Esophagus squamous epithelium (tissue), 5 donors: Measurements from ENCODE around the gene TARS2. TPM values are rescaled to one million over a fixed set of nuclear protein-coding genes. Genes with fewer than 3 reads are reported as not detected.
A peak's percentile ranks its signal among the peaks of the same experiment; 100 is the strongest.

Experiments
- DNase-seq: peaks from one replicate; lab custom pipeline; 2025; lab: John Stamatoyannopoulos, UW
- H3K27ac ChIP-seq, 4 donors: fragments of 200-600 bp; sonication (generic); one replicate each; pipeline ENCODE4 v1.5.1; 2016 to 2019; ENCODE audit warnings: mild to moderate bottlenecking in 1 of 4
- H3K27me3 ChIP-seq, 4 donors: fragments of 200-600 bp; sonication (generic); 1 replicate in 3 of 4; 2 replicates in 1 of 4; pipeline versions ENCODE4 v1.5.1 to v1.6.0; 2017 to 2021; ENCODE audit warnings: antibody characterized with exemption in 1 of 4
- H3K36me3 ChIP-seq, 3 donors: fragments of 200-600 bp; sonication (generic); one replicate each; pipeline ENCODE4 v1.5.1; 2016 to 2019
- H3K4me1 ChIP-seq, 3 donors: fragments of 200-600 bp; sonication (generic); one replicate each; pipeline ENCODE4 v1.5.1; 2017 to 2019
- H3K4me3 ChIP-seq, 4 donors: fragments of 200-600 bp; sonication (generic); 1 replicate in 3 of 4; 2 replicates in 1 of 4; pipeline ENCODE4 v1.5.1; 2016 to 2019; ENCODE audit warnings: mild to moderate bottlenecking in 2 of 4, moderate library complexity in 1 of 4
- H3K9me3 ChIP-seq, 3 donors: fragments of 200-600 bp; sonication (generic); one replicate each; pipeline ENCODE4 v1.5.1; 2016 to 2019
- POLR2A ChIP-seq, 4 donors: fragments of 450-650 bp; IDR thresholded peaks; one replicate each; pipeline ENCODE4 v1.6.1; 2017; ENCODE audit warnings: antibody characterized with exemption in 4 of 4, mild to moderate bottlenecking in 4 of 4, moderate library complexity in 3 of 4
- WGBS, 2 donors: methylation state at CpG; one replicate each; pipeline ENCODE4 v1.1.5; 2018; 5-methylcytosine and 5-hydroxymethylcytosine counted together
- intact Hi-C: fragments of 100-400 bp; cut with DNase I; formaldehyde crosslinking; loops from one replicate; pipeline ENCODE4 v1.15.0; 2022
- total RNA-seq, 4 donors: library from RNA; depleted of rRNA; stranded (reverse); fragments of >200 nt; gene quantifications; one replicate each; pipeline ENCODE4 v1.1.0, GENCODE V29; 2016
- TF ChIP-seq, protein P1 (sequence below), 6 experiments: fragments of 450-650 bp in 4 of 6; fragments of 200-600 bp in 2 of 6; sonication (generic) in 2 of 6; IDR thresholded peaks; one replicate each; pipeline ENCODE4 v1.5.1; 2016 to 2019; ENCODE audit warnings: antibody characterized with exemption in 6 of 6, mild to moderate bottlenecking in 4 of 6, moderate library complexity in 4 of 6
- donor health status: DM: yes; HTN: yes; CAD: no.

The TARS2 gene
- total RNA-seq, 4 donors from 2014 or later, result 10.5 to 16.5 (median 13.7) TPM

GRCh38 chr1:150476754-150477153 lies 10.5 kb upstream of the TARS2 start:
- Histone ChIP-seq H3K36me3 (peaks cover 8 to 24% (median 10%) of the 10 kb centered on the region in 3 donors), H3K9me3 (no peaks in the 10 kb centered on the region), H3K4me3 (no peak overlapping the region), H3K27ac (peak overlapping the region in 3 of 4 donors; percentile 69 to 85 (median 78)), H3K27me3 (no peaks in the 10 kb centered on the region), H3K4me1 (peaks cover 3 to 49% (median 4%) of the 10 kb centered on the region in 3 donors)
- WGBS, 2 donors, result 67 to 73% methylated on average over 3 of the region's 3 CpGs
- intact Hi-C loops, result no loop called here
- no peak for DNase-seq
- no peak for TF ChIP-seq POLR2A (IDR thresholded peaks at IDR 0.05)
- TF ChIP-seq, protein P1, sequence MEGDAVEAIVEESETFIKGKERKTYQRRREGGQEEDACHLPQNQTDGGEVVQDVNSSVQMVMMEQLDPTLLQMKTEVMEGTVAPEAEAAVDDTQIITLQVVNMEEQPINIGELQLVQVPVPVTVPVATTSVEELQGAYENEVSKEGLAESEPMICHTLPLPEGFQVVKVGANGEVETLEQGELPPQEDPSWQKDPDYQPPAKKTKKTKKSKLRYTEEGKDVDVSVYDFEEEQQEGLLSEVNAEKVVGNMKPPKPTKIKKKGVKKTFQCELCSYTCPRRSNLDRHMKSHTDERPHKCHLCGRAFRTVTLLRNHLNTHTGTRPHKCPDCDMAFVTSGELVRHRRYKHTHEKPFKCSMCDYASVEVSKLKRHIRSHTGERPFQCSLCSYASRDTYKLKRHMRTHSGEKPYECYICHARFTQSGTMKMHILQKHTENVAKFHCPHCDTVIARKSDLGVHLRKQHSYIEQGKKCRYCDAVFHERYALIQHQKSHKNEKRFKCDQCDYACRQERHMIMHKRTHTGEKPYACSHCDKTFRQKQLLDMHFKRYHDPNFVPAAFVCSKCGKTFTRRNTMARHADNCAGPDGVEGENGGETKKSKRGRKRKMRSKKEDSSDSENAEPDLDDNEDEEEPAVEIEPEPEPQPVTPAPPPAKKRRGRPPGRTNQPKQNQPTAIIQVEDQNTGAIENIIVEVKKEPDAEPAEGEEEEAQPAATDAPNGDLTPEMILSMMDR (IDR thresholded peaks at IDR 0.05), result no peak

DNA sequence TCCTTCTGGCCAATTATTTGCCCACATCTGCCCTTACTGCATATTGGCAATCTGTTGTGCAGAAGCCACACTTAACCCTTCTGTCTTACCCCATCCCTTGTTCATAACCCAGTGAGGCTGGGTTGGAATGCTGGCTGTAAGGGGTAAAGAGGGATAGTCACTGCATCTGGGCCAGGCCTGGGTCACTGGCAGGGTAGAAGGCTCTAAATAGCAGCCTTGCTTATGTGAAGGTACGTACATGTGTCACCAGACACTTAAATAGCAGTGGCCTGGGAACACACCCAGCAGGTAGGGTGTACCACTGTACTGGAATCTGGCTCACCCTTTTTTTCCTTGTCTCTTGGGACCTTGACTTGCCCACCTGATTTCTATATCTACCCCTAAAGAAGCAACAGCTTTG lies 9.9 kb upstream of the TARS2 start:
- no peak for DNase-seq
- Histone ChIP-seq H3K27ac (peak overlapping the region; percentile 36 to 85 (median 74)), H3K36me3 (peaks cover 5 to 18% (median 5%) of the 10 kb centered on the region in 3 donors)

GRCh38 chr1:150477733-150478132 lies 9.5 kb upstream of the TARS2 start:
- 38 to 43% methylated on average over 4 of the region's 4 CpGs for WGBS, 2 donors
- DNase-seq, result no peak
- no peak for TF ChIP-seq POLR2A (IDR thresholded peaks at IDR 0.05)
- TF ChIP-seq, protein P1 (IDR thresholded peaks at IDR 0.05), result no peak
- Histone ChIP-seq H3K4me1 (peaks cover 3 to 49% (median 4%) of the 10 kb centered on the region in 3 donors), H3K4me3 (no peak overlapping the region), H3K9me3 (no peaks in the 10 kb centered on the region), H3K36me3 (peaks cover under 1 to 14% (median under 1%) of the 10 kb centered on the region in 3 donors), H3K27ac (peak overlapping the region; percentile 55 to 85 (median 74)), H3K27me3 (no peaks in the 10 kb centered on the region)
- intact Hi-C loops, result no loop called here

More for the DNA sequence above, 9.9 kb upstream of the TARS2 start:
- WGBS, 2 donors, result 50 to 63% methylated on average over 1 of the region's 1 CpG
- no peaks in the 10 kb centered on the region for H3K9me3 ChIP-seq
- no peak overlapping the region for H3K4me3 ChIP-seq
- intact Hi-C loops, result no loop called here
- no peaks in the 10 kb centered on the region for H3K27me3 ChIP-seq
- TF ChIP-seq POLR2A (IDR thresholded peaks at IDR 0.05), result no peak
- TF ChIP-seq, protein P1 (IDR thresholded peaks at IDR 0.05), result no peak
- H3K4me1 ChIP-seq, result peaks cover 3 to 49% (median 4%) of the 10 kb centered on the region in 3 donors

- no peak overlapping the region for H3K4me3 ChIP-seq
- 61 to 70% methylated on average over 4 of the region's 4 CpGs for WGBS, 2 donors
- no peaks in the 10 kb centered on the region for H3K27me3 ChIP-seq
- peaks cover 0 to 2% (median 0%) of the 10 kb centered on the region in 3 donors for H3K36me3 ChIP-seq
- peaks cover 3 to 44% (median 4%) of the 10 kb centered on the region in 3 donors for H3K4me1 ChIP-seq
- no peaks in the 10 kb centered on the region for H3K9me3 ChIP-seq
- TF ChIP-seq, protein P1 (IDR thresholded peaks at IDR 0.05), result no peak
- TF ChIP-seq POLR2A (IDR thresholded peaks at IDR 0.05), result no peak
- intact Hi-C loops, result no loop called here
- H3K27ac ChIP-seq, result peak overlapping the region in 3 of 4 donors; percentile 69 to 85 (median 78)
- DNase-seq, result no peak
Observed at GRCh38 chr1:150479370-150479769, 7.8 kb upstream of the TARS2 start.

DNA sequence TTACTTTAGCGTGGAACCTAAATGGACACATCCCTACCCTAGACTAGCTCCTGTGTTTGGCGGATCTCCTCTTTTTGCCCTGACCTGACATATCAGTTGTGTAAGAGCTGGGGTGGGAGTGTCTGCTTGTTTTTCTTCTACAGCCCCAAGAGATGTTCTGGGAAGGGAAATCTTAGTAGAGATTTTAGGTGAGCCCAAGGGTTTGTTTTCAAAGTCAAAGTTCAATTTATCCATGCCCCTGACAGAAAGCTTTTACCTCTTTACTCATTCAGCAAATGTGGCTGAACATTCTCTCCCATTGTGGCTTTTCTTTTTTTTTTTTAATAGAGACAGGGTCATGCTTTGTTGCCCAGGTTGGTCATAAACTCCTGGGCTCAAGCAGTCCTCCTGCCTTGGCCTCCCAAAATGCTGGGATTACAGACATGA lies 7.3 kb upstream of the TARS2 start:
- H3K9me3 ChIP-seq, result no peaks in the 10 kb centered on the region
- H3K4me3 ChIP-seq, result no peak overlapping the region
- intact Hi-C loops, result no loop called here
- H3K27ac ChIP-seq, result peak overlapping the region in 3 of 4 donors; percentile 46 to 85 (median 78)
- H3K27me3 ChIP-seq, result no peaks in the 10 kb centered on the region
- WGBS, 2 donors, result 47 to 48% methylated on average over 2 of the region's 2 CpGs
- H3K4me1 ChIP-seq, result peaks cover 3 to 48% (median 4%) of the 10 kb centered on the region in 3 donors
- no peaks in the 10 kb centered on the region for H3K36me3 ChIP-seq
- TF ChIP-seq, protein P1 (IDR thresholded peaks at IDR 0.05), result no peak
- no peak for TF ChIP-seq POLR2A (IDR thresholded peaks at IDR 0.05)
- DNase-seq, result no peak
